ENCODE measurements around the gene MASP2.
"Not testable (repeated sequence)": the region's sequence is repeated elsewhere in the genome, so short reads cannot be mapped to it uniquely, and the experiment has no call there.

The MASP2 gene

DNA sequence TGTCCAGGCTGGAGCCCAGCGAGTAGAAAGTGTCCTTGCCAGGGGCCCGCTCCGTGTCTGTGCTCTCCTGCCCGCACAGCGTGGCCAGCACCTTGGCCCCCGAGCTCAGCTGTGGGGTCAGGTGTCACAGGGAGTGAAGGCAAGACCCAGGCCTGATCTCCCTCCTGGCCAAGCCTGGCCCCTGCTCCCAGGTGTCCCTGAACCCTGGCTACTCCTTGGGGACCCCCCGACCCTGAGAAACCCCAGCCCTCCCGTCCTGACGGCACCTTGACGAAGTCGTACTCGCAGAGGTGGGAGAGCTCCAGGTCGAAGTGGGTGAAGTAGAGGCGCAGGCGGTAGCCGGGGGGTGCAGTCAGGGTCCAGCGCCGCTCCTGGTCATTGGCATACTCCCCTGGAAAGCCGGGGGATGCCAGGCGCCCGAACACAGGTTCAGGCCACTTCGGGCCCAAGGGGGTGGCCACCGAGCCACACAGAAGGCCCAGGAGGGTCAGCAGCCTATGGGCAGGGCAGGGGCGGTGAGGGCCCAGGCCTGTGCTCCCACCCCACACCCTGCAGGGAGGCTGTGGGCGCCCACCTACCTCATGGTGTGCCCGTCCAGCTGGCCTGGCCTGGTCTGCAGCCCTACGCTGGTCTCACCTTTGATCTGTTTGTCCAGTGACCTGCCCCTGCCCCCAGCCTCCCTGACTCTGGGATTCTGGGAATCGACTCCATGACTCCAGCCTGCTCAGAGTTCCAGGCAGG, at the start of gene MASP2:
Gene MASP2, minus strand, starts transcription at position 615 of the 741 bp plus-strand sequence. Its CDS starts 32 bp downstream, at position 583.
- no peaks in the 10 kb centered on the region for H3K36me3 ChIP-seq (ENCODE audit: insufficient read depth, low read length)
- ATAC-seq (ENCODE audit: insufficient read depth, low read depth) (no peak), DNase-seq (no peak)
- TF ChIP-seq EZH2 (IDR thresholded peaks at IDR 0.05; ENCODE audit: borderline replicate concordance, low read depth, low read length, severe bottlenecking) (no peak), CTCF (IDR thresholded peaks at IDR 0.05; ENCODE audit: borderline replicate concordance, extremely low read depth, low read length, poor library complexity, severe bottlenecking) (no peak)
- no peaks in the 10 kb centered on the region for H3K9me3 ChIP-seq (ENCODE audit: insufficient read depth, low read length, severe bottlenecking)
- H3K4me2 ChIP-seq (ENCODE audit: insufficient read depth, low read length), result no peak within 1 kb of the TSS
- H4K20me1 ChIP-seq (ENCODE audit: insufficient read depth, low read length), result no peaks in the 10 kb centered on the region
- no peaks in the 10 kb centered on the region for H3K79me2 ChIP-seq (ENCODE audit: insufficient read depth, low read length)
- H3K27ac ChIP-seq (ENCODE audit: low read length), result no peak within 1 kb of the TSS
- H3K27me3 ChIP-seq (ENCODE audit: insufficient read depth, low read length, poor library complexity), result no peaks in the 10 kb centered on the region
- H3K4me3 ChIP-seq (ENCODE audit: low read depth in 1 of 2, low read length in 2 of 2), result no peak within 1 kb of the TSS
- no peaks in the 10 kb centered on the region for H3K4me1 ChIP-seq (ENCODE audit: insufficient read depth, low read length)
- H3K9ac ChIP-seq (ENCODE audit: low read depth, low read length), result no peak within 1 kb of the TSS
- no peak within 1 kb of the TSS for H2AFZ ChIP-seq (ENCODE audit: low read depth, low read length)

- not testable (repeated sequence) for H3K4me1 ChIP-seq (ENCODE audit: insufficient read depth, low read length); ATAC-seq (ENCODE audit: insufficient read depth, low read depth); H3K79me2 ChIP-seq (ENCODE audit: insufficient read depth, low read length); H3K27ac ChIP-seq (ENCODE audit: low read length); H3K27me3 ChIP-seq (ENCODE audit: insufficient read depth, low read length, poor library complexity); H3K9ac ChIP-seq (ENCODE audit: low read depth, low read length); DNase-seq; H4K20me1 ChIP-seq (ENCODE audit: insufficient read depth, low read length); H2AFZ ChIP-seq (ENCODE audit: low read depth, low read length); H3K4me3 ChIP-seq (ENCODE audit: low read depth in 1 of 2, low read length in 2 of 2); H3K4me2 ChIP-seq (ENCODE audit: insufficient read depth, low read length); H3K9me3 ChIP-seq (ENCODE audit: insufficient read depth, low read length, severe bottlenecking)
- H3K36me3 ChIP-seq (ENCODE audit: insufficient read depth, low read length), result peaks cover 61% of the 10 kb centered on the region
These were observed 36.7 kb upstream of the MASP2 start for GRCh38 chr1:11083784-11084183.

- H3K27ac ChIP-seq (ENCODE audit: low read length), result no peak overlapping the region
- DNase-seq (no peak), ATAC-seq (ENCODE audit: insufficient read depth, low read depth) (no peak)
- H3K9ac ChIP-seq (ENCODE audit: low read depth, low read length), result no peak overlapping the region
- H3K4me1 ChIP-seq (ENCODE audit: insufficient read depth, low read length), result no peaks in the 10 kb centered on the region
- no peak overlapping the region for H3K4me3 ChIP-seq (ENCODE audit: low read depth in 1 of 2, low read length in 2 of 2)
- no peak overlapping the region for H2AFZ ChIP-seq (ENCODE audit: low read depth, low read length)
- H3K36me3 ChIP-seq (ENCODE audit: insufficient read depth, low read length), result peaks cover 67% of the 10 kb centered on the region
- H3K4me2 ChIP-seq (ENCODE audit: insufficient read depth, low read length), result no peak overlapping the region
- H3K27me3 ChIP-seq (ENCODE audit: insufficient read depth, low read length, poor library complexity), result no peaks in the 10 kb centered on the region
- no peaks in the 10 kb centered on the region for H3K79me2 ChIP-seq (ENCODE audit: insufficient read depth, low read length)
- TF ChIP-seq EZH2 (IDR thresholded peaks at IDR 0.05; ENCODE audit: borderline replicate concordance, low read depth, low read length, severe bottlenecking) (no peak), CTCF (IDR thresholded peaks at IDR 0.05; ENCODE audit: borderline replicate concordance, extremely low read depth, low read length, poor library complexity, severe bottlenecking) (no peak)
- no peaks in the 10 kb centered on the region for H3K9me3 ChIP-seq (ENCODE audit: insufficient read depth, low read length, severe bottlenecking)
- H4K20me1 ChIP-seq (ENCODE audit: insufficient read depth, low read length), result peaks cover 4% of the 10 kb centered on the region; the same call in 1 of the 2 replicates
These were observed 33.9 kb upstream of the MASP2 start for GRCh38 chr1:11080931-11081330.

- ATAC-seq (ENCODE audit: insufficient read depth, low read depth), result no peak
- Histone ChIP-seq H4K20me1 (ENCODE audit: insufficient read depth, low read length) (peaks cover 4% of the 10 kb centered on the region; the same call in 1 of the 2 replicates), H3K36me3 (ENCODE audit: insufficient read depth, low read length) (peaks cover 88% of the 10 kb centered on the region), H2AFZ (ENCODE audit: low read depth, low read length) (no peak overlapping the region), H3K27me3 (ENCODE audit: insufficient read depth, low read length, poor library complexity) (no peaks in the 10 kb centered on the region), H3K4me1 (ENCODE audit: insufficient read depth, low read length) (no peaks in the 10 kb centered on the region), H3K4me3 (ENCODE audit: low read depth in 1 of 2, low read length in 2 of 2) (no peak overlapping the region), H3K4me2 (ENCODE audit: insufficient read depth, low read length) (no peak overlapping the region), H3K9me3 (ENCODE audit: insufficient read depth, low read length, severe bottlenecking) (no peaks in the 10 kb centered on the region), H3K79me2 (ENCODE audit: insufficient read depth, low read length) (no peaks in the 10 kb centered on the region), H3K27ac (ENCODE audit: low read length) (no peak overlapping the region), H3K9ac (ENCODE audit: low read depth, low read length) (no peak overlapping the region)
- TF ChIP-seq CTCF (IDR thresholded peaks at IDR 0.05; ENCODE audit: borderline replicate concordance, extremely low read depth, low read length, poor library complexity, severe bottlenecking) (no peak), EZH2 (IDR thresholded peaks at IDR 0.05; ENCODE audit: borderline replicate concordance, low read depth, low read length, severe bottlenecking) (no peak)
- DNase-seq, result no peak
These were observed 31.6 kb upstream of the MASP2 start for GRCh38 chr1:11078631-11079030.

DNA sequence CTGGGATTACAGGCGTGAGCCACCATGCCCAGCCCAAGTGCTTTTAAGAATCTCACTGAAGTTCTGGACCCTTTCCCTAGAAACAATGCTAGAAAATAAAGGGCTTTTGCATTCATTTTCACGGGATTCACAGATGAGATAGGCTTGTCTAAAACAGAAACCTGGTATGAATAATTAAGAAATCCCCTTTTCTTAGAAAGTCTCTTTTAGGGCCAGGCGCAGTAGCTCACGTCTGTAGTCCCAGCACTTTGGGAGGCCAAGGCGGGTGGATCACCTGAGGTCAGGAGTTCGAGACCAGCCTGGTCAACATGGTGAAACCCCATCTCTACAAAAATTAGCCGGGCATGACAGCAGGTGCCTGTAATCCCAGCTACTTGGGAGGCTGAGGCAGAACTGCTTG, 26.4 kb upstream of the MASP2 start:
- H3K4me1 ChIP-seq (ENCODE audit: insufficient read depth, low read length); H3K79me2 ChIP-seq (ENCODE audit: insufficient read depth, low read length): not testable (repeated sequence)

More for the DNA sequence above, 26.4 kb upstream of the MASP2 start:
- H3K9me3 ChIP-seq (ENCODE audit: insufficient read depth, low read length, severe bottlenecking); H4K20me1 ChIP-seq (ENCODE audit: insufficient read depth, low read length); H2AFZ ChIP-seq (ENCODE audit: low read depth, low read length); H3K4me3 ChIP-seq (ENCODE audit: low read depth in 1 of 2, low read length in 2 of 2); H3K27ac ChIP-seq (ENCODE audit: low read length); ATAC-seq (ENCODE audit: insufficient read depth, low read depth); H3K27me3 ChIP-seq (ENCODE audit: insufficient read depth, low read length, poor library complexity); H3K4me2 ChIP-seq (ENCODE audit: insufficient read depth, low read length); DNase-seq; H3K9ac ChIP-seq (ENCODE audit: low read depth, low read length): not testable (repeated sequence)
- H3K36me3 ChIP-seq (ENCODE audit: insufficient read depth, low read length), result peaks cover 88% of the 10 kb centered on the region

All from DND-41 (cell line).